CD14-positive monocyte (primary cell): ENCODE measurements around the gene NXPH1. TPM values are rescaled to one million over a fixed set of nuclear protein-coding genes. Genes with fewer than 3 reads are reported as not detected.

ENCODE experiments used
- DNase-seq, 3 donors: peaks; one replicate each; pipeline ENCODE4 v3.0.0-alpha.2; 2011 to 2022
- H2AFZ ChIP-seq: 2 replicates; pipeline ENCODE4 v1.6.0; 2012; ENCODE audit warnings: mild to moderate bottlenecking, low read depth, low read length, inconsistent platforms; ENCODE audit not compliant: insufficient read depth, poor library complexity, severe bottlenecking
- H3K27ac ChIP-seq, 2 donors: 1 replicate in 1 of 2; 2 replicates in 1 of 2; pipeline ENCODE4 v1.5.1; 2012 to 2013; ENCODE audit warnings: low read length in 2 of 2, control low read depth in 1 of 2, inconsistent platforms in 1 of 2, low read depth in 1 of 2, mild to moderate bottlenecking in 1 of 2
- H3K27me3 ChIP-seq, 2 donors: one replicate each; pipeline versions ENCODE4 v1.6.0 to v1.6.1; 2011 to 2013; ENCODE audit warnings: low read length in 2 of 2; ENCODE audit not compliant: control insufficient read depth in 2 of 2, insufficient read depth in 2 of 2
- H3K36me3 ChIP-seq, 2 donors: replicated peaks in 1 of 2; 1 replicate in 1 of 2; 2 replicates in 1 of 2; pipeline versions ENCODE4 v1.5.1 to v1.6.1; 2012 to 2013; ENCODE audit warnings: low read length in 2 of 2, control low read depth in 1 of 2, inconsistent platforms in 1 of 2, mild to moderate bottlenecking in 1 of 2; ENCODE audit not compliant: insufficient read depth in 2 of 2, control insufficient read depth in 1 of 2
- H3K4me1 ChIP-seq, 2 donors: 1 replicate in 1 of 2; 2 replicates in 1 of 2; pipeline versions ENCODE4 v1.5.1 to v1.6.1; 2012 to 2013; ENCODE audit warnings: low read length in 2 of 2, control low read depth in 1 of 2, inconsistent platforms in 1 of 2, mild to moderate bottlenecking in 1 of 2, moderate library complexity in 1 of 2; ENCODE audit not compliant: insufficient read depth in 2 of 2, control insufficient read depth in 1 of 2
- H3K4me2 ChIP-seq: replicated peaks from 2 replicates; pipeline ENCODE3; 2012; ENCODE audit warnings: low read length, moderate library complexity, mild to moderate bottlenecking; ENCODE audit not compliant: poor library complexity, severe bottlenecking; ENCODE audit errors: extremely low read depth
- H3K4me3 ChIP-seq, 3 experiments: fragments of 200-600 bp in 1 of 3; sonication (generic) in 1 of 3; replicated peaks in 1 of 3; 1 replicate in 2 of 3; 2 replicates in 1 of 3; pipeline ENCODE4 v1.5.1; 2011 to 2013; ENCODE audit warnings: low read length in 3 of 3, mild to moderate bottlenecking in 3 of 3, control low read depth in 2 of 3, low read depth in 2 of 3, inconsistent platforms in 1 of 3, moderate library complexity in 1 of 3
- H3K79me2 ChIP-seq: 2 replicates; pipeline ENCODE4 v1.6.0; 2012; ENCODE audit warnings: mild to moderate bottlenecking, control low read depth, inconsistent platforms, low read length, moderate library complexity; ENCODE audit not compliant: insufficient read depth
- H3K9ac ChIP-seq: 2 replicates; pipeline ENCODE4 v1.6.0; 2017; ENCODE audit warnings: low read length, mild to moderate bottlenecking; ENCODE audit not compliant: insufficient read depth, poor library complexity, severe bottlenecking
- H3K9me3 ChIP-seq, 2 donors: replicated peaks in 1 of 2; 1 replicate in 1 of 2; 2 replicates in 1 of 2; pipeline versions ENCODE4 v1.5.1 to v1.6.1; 2012 to 2013; ENCODE audit warnings: low read length in 2 of 2, control low read depth in 1 of 2; ENCODE audit not compliant: control insufficient read depth in 1 of 2, insufficient read depth in 1 of 2
- H4K20me1 ChIP-seq: 2 replicates; pipeline ENCODE4 v1.6.0; 2012; ENCODE audit warnings: mild to moderate bottlenecking, low read length, control low read depth, moderate library complexity; ENCODE audit not compliant: insufficient read depth
- H3K27ac Mint-ChIP-seq, 7 donors: one replicate each; pipeline ENCODE4 v1.8.0; 2020; ENCODE audit warnings: mild to moderate bottlenecking in 7 of 7, mixed read lengths in 7 of 7, moderate library complexity in 6 of 7, inconsistent platforms in 2 of 7
- H3K27me3 Mint-ChIP-seq, 3 donors: one replicate each; pipeline ENCODE4 v1.8.0; 2021 to 2022; ENCODE audit warnings: low read depth in 3 of 3, mild to moderate bottlenecking in 3 of 3, mixed read lengths in 3 of 3, moderate library complexity in 3 of 3, inconsistent platforms in 1 of 3
- H3K36me3 Mint-ChIP-seq, 2 donors: one replicate each; pipeline ENCODE4 v1.8.0; 2020; ENCODE audit warnings: mixed read lengths in 2 of 2, inconsistent platforms in 1 of 2, mild to moderate bottlenecking in 1 of 2
- H3K4me1 Mint-ChIP-seq: one replicate; pipeline ENCODE4 v1.8.0; 2020; ENCODE audit warnings: mild to moderate bottlenecking, mixed read lengths
- H3K4me3 Mint-ChIP-seq, 2 donors: one replicate each; pipeline ENCODE4 v1.8.0; 2020; ENCODE audit warnings: mild to moderate bottlenecking in 2 of 2, mixed read lengths in 2 of 2, moderate library complexity in 1 of 2
- H3K9me3 Mint-ChIP-seq, 7 donors: one replicate each; pipeline ENCODE4 v1.8.0; 2020 to 2022; ENCODE audit warnings: mixed read lengths in 7 of 7, mild to moderate bottlenecking in 6 of 7, moderate library complexity in 6 of 7, inconsistent platforms in 2 of 7
- WGBS: methylation state at CpG from one replicate; pipeline ENCODE4 v1.1.5; 2013; ENCODE audit warnings: missing lambda C conversion rate; ENCODE audit not compliant: insufficient coverage; 5-methylcytosine and 5-hydroxymethylcytosine counted together
- intact Hi-C, 2 donors: fragments of 100-400 bp; cut with micrococcal nuclease; formaldehyde crosslinking; loops; one replicate each; pipeline versions ENCODE4 v1.15.0 to v1.15.1; 2023
- polyA plus RNA-seq, 3 donors: library from polyadenylated mRNA; depleted of rRNA in 1 of 3; unstranded in 2 of 3; stranded (reverse) in 1 of 3; fragments of 300-500 nt in 2 of 3; fragments of >200 nt in 1 of 3; fragmentation: Illumina TruSeq in 2 of 3; gene quantifications; 1 replicate in 2 of 3; 2 replicates in 1 of 3; pipeline ENCODE4 v1.2.3, GENCODE V29; 2012 to 2021
- TF ChIP-seq, protein P1 (sequence below): fragments of 200-600 bp; IDR thresholded peaks from one replicate; pipeline ENCODE4 v1.8.0; 2022; ENCODE audit warnings: antibody characterized with exemption, mild to moderate bottlenecking

NXPH1 gene
- polyA plus RNA-seq, 3 donors: not detected

DNA sequence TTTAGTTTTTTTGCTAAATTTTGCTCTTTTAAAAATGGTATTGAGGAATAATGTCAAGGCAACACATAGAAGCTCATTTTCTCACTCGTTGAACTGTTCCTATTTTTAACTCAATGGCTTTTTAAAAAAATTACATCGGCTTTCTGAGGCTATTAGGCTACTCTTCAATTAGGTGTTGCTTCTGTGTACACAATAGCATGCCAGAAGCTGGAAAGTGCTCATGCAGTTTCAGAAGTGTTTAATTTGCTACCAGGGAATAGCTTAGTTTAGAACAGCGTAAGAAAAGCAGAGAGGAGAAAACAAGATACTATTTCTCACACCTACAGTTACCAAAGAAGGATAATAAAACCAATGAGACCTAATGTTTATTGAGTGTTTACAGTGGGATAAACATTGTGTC is 157.4 kb downstream of the NXPH1 start:
- WGBS: 82% methylated on average over 2 of the region's 3 CpGs
- H3K4me3 Mint-ChIP-seq: no peak overlapping the region

DNA sequence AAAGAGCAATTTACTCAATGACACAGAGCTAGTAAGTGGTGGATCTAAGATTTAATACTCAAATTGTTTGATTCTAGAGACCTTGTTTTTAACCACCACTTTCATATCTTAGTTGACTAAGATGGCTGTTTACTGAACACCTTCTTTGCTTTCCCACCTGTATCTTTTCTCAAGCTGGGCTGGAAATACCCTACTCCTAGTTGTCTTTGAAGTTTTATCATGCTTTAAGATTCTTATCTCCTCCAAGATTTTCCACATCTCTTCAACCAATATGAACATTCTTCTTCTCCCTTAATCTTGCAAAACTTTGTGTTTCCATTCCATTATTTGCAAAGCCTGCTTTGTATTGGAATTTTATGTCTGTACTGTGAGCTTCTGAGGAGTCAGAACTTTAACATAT is 157.9 kb downstream of the NXPH1 start:
- no peaks in the 10 kb centered on the region for H3K9me3 ChIP-seq
- H3K4me1 Mint-ChIP-seq: no peaks in the 10 kb centered on the region
- peaks cover 0 to 1% (median 1%) of the 10 kb centered on the region in 3 donors for H3K27me3 Mint-ChIP-seq
- no peaks in the 10 kb centered on the region for H4K20me1 ChIP-seq
- H2AFZ ChIP-seq: no peak overlapping the region
- H3K4me1 ChIP-seq: no peaks in the 10 kb centered on the region
- no peaks in the 10 kb centered on the region for H3K36me3 Mint-ChIP-seq
- H3K27ac ChIP-seq: no peak overlapping the region
- H3K27me3 ChIP-seq: no peaks in the 10 kb centered on the region
- no peaks in the 10 kb centered on the region for H3K79me2 ChIP-seq
- H3K36me3 ChIP-seq: no peaks in the 10 kb centered on the region
- H3K4me2 ChIP-seq: no peak overlapping the region
- DNase-seq: no peak
- TF ChIP-seq, protein P1, sequence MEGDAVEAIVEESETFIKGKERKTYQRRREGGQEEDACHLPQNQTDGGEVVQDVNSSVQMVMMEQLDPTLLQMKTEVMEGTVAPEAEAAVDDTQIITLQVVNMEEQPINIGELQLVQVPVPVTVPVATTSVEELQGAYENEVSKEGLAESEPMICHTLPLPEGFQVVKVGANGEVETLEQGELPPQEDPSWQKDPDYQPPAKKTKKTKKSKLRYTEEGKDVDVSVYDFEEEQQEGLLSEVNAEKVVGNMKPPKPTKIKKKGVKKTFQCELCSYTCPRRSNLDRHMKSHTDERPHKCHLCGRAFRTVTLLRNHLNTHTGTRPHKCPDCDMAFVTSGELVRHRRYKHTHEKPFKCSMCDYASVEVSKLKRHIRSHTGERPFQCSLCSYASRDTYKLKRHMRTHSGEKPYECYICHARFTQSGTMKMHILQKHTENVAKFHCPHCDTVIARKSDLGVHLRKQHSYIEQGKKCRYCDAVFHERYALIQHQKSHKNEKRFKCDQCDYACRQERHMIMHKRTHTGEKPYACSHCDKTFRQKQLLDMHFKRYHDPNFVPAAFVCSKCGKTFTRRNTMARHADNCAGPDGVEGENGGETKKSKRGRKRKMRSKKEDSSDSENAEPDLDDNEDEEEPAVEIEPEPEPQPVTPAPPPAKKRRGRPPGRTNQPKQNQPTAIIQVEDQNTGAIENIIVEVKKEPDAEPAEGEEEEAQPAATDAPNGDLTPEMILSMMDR: no peak
- H3K9me3 Mint-ChIP-seq: peaks cover 0 to 6% (median 2%) of the 10 kb centered on the region in 7 donors
- no peak overlapping the region for H3K9ac ChIP-seq
- intact Hi-C loops: no loop called here
- H3K4me3 Mint-ChIP-seq: no peak overlapping the region
- no peak overlapping the region for H3K27ac Mint-ChIP-seq
- H3K4me3 ChIP-seq: no peak overlapping the region

More for the DNA sequence above, 157.4 kb downstream of the NXPH1 start:
- Histone ChIP-seq H3K79me2 (no peaks in the 10 kb centered on the region), H3K4me1 (no peaks in the 10 kb centered on the region), H3K27me3 (no peaks in the 10 kb centered on the region), H3K4me2 (no peak overlapping the region), H2AFZ (no peak overlapping the region), H3K4me3 (no peak overlapping the region), H4K20me1 (no peaks in the 10 kb centered on the region), H3K27ac (no peak overlapping the region), H3K9me3 (no peaks in the 10 kb centered on the region), H3K9ac (no peak overlapping the region), H3K36me3 (no peaks in the 10 kb centered on the region)
- Mint-ChIP-seq H3K27ac (no peak overlapping the region), H3K9me3 (peaks cover 0 to 6% (median 2%) of the 10 kb centered on the region in 7 donors), H3K4me1 (no peaks in the 10 kb centered on the region), H3K27me3 (peaks cover 0 to 1% (median 1%) of the 10 kb centered on the region in 3 donors), H3K36me3 (no peaks in the 10 kb centered on the region)
- TF ChIP-seq, protein P1: no peak
- intact Hi-C loops: no loop called here
- no peak for DNase-seq
